Measurements from ENCODE around the gene BLVRB.
A peak's percentile ranks its signal among the peaks of the same experiment; 100 is the strongest.
"Not testable (repeated sequence)": the region's sequence is repeated elsewhere in the genome, so short reads cannot be mapped to it uniquely, and the experiment has no call there.

BLVRB gene

GRCh38 chr19:40475878-40476644, 10.5 kb upstream of the BLVRB start:
- not testable (repeated sequence) for DNase-seq

GRCh38 chr19:40474737-40475136, 9.2 kb upstream of the BLVRB start:
- DNase-seq: no peak

GRCh38 chr19:40472516-40472915, 7.0 kb upstream of the BLVRB start:
- DNase-seq: no peak

GRCh38 chr19:40471111-40471510, 5.6 kb upstream of the BLVRB start:
- no peak for DNase-seq

GRCh38 chr19:40469011-40469410, 3.5 kb upstream of the BLVRB start:
- no peak for DNase-seq

GRCh38 chr19:40466985-40467734, 1.6 kb upstream of the BLVRB start, which contains the start of gene SPTBN4:
Gene SPTBN4, plus strand, starts transcription at chr19:40467001. Its CDS starts 5,621 bp downstream, at chr19:40472622.
- DNase-seq: no peak

GRCh38 chr19:40466219-40466984, 857 bp upstream of the BLVRB start:
- DNase-seq: no peak

GRCh38 chr19:40465025-40465556, 454 bp downstream of the BLVRB start:
- peak; percentile 50 for DNase-seq

- peak; percentile 51 for DNase-seq
Observed at GRCh38 chr19:40464059-40465024, 1.2 kb downstream of the BLVRB start.

- not testable (repeated sequence) for DNase-seq
Observed at GRCh38 chr19:40463587-40464037, 1.9 kb downstream of the BLVRB start.

GRCh38 chr19:40461669-40462221, 3.8 kb downstream of the BLVRB start:
- DNase-seq: no peak

- DNase-seq: no peak
Observed at GRCh38 chr19:40460185-40460584, 5.4 kb downstream of the BLVRB start.

- DNase-seq: no peak
Observed at GRCh38 chr19:40458597-40458974, 7.0 kb downstream of the BLVRB start.

GRCh38 chr19:40457953-40458596, 7.5 kb downstream of the BLVRB start:
- no peak for DNase-seq

GRCh38 chr19:40457048-40457447, 8.5 kb downstream of the BLVRB start:
- DNase-seq: no peak

- not testable (repeated sequence) for DNase-seq
Observed at GRCh38 chr19:40453943-40454342, 11.6 kb downstream of the BLVRB start.

GRCh38 chr19:40453151-40453735, 12.3 kb downstream of the BLVRB start:
- DNase-seq: no peak

GRCh38 chr19:40452016-40452415, 13.5 kb downstream of the BLVRB start:
- no peak for DNase-seq

- no peak for DNase-seq
Observed at GRCh38 chr19:40450664-40451063, 14.9 kb downstream of the BLVRB start.

GRCh38 chr19:40449506-40449905, 16.0 kb downstream of the BLVRB start:
- DNase-seq: no peak
